Neural cell (in vitro differentiated cells): ENCODE data around the gene ANKRD13B. TPM values are rescaled to one million over a fixed set of nuclear protein-coding genes. Genes with fewer than 3 reads are reported as not detected.

Experiments used
- H2AFZ ChIP-seq: fragments of 200-600, 300-800 bp; sonication (generic), shearing (Covaris generic); 2 replicates; pipeline ENCODE4 v1.6.0; 2014; ENCODE audit warnings: low read depth, mild to moderate bottlenecking, antibody characterized with exemption, low read length, moderate library complexity
- H3F3A ChIP-seq: fragments of 200-600 bp; shearing (Covaris generic); 2 replicates; pipeline ENCODE4 v1.6.1; 2016; ENCODE audit warnings: mild to moderate bottlenecking, moderate library complexity, mixed read lengths, antibody characterized with exemption, low read length; ENCODE audit not compliant: insufficient read depth, poor library complexity, severe bottlenecking
- H3K27ac ChIP-seq: fragments of 200-600, 300-800 bp; sonication (generic), shearing (Covaris generic); 2 replicates; pipeline ENCODE4 v1.5.1; 2014; ENCODE audit warnings: mild to moderate bottlenecking, low read length, moderate library complexity
- H3K27me3 ChIP-seq: fragments of 300-800, 200-600 bp; sonication (generic), shearing (Covaris generic); 2 replicates; pipeline ENCODE4 v1.6.0; 2014; ENCODE audit warnings: mild to moderate bottlenecking, low read depth, low read length, moderate library complexity; ENCODE audit not compliant: insufficient read depth
- H3K36me3 ChIP-seq: fragments of 300-800, 200-600 bp; sonication (generic), shearing (Covaris generic); 2 replicates; pipeline ENCODE4 v1.5.1; 2014; ENCODE audit warnings: mild to moderate bottlenecking, antibody characterized with exemption, low read length, moderate library complexity; ENCODE audit not compliant: insufficient read depth
- H3K4me2 ChIP-seq: fragments of 300-800, 200-600 bp; sonication (generic), shearing (Covaris generic); 2 replicates; pipeline ENCODE4 v1.6.0; 2014; ENCODE audit warnings: mild to moderate bottlenecking, low read length
- H3K4me3 ChIP-seq: fragments of 300-800, 200-600 bp; sonication (generic), shearing (Covaris generic); 2 replicates; pipeline ENCODE4 v1.5.1; 2014; ENCODE audit warnings: mild to moderate bottlenecking, low read length, moderate library complexity
- H3K79me2 ChIP-seq: fragments of 200-600 bp; shearing (Covaris generic); replicated peaks from 2 replicates; pipeline ENCODE4 v1.6.0; 2014; ENCODE audit warnings: mild to moderate bottlenecking, low read length, moderate library complexity; ENCODE audit not compliant: insufficient read depth
- H3K9ac ChIP-seq: fragments of 300-800, 200-600 bp; sonication (generic), shearing (Covaris generic); 2 replicates; pipeline ENCODE4 v1.6.1; 2016; ENCODE audit warnings: mild to moderate bottlenecking, low read length, mixed read lengths
- H3K9me2 ChIP-seq: fragments of 200-600 bp; shearing (Covaris generic); 2 replicates; pipeline ENCODE4 v1.6.1; 2016; ENCODE audit warnings: mild to moderate bottlenecking, low read length, mixed read lengths; ENCODE audit not compliant: insufficient read depth
- H3K9me3 ChIP-seq: fragments of 200-600, 300-800 bp; sonication (generic), shearing (Covaris generic); 2 replicates; pipeline ENCODE4 v1.6.1; 2016; ENCODE audit warnings: mild to moderate bottlenecking, mixed run types, low read length, moderate library complexity, mixed read lengths
- H4K20me1 ChIP-seq: fragments of 200-600 bp; shearing (Covaris generic); 2 replicates; pipeline ENCODE4 v1.6.1; 2016; ENCODE audit warnings: mild to moderate bottlenecking, mixed run types; ENCODE audit not compliant: insufficient read depth
- CTCF ChIP-seq: fragments of 450-650 bp; IDR thresholded peaks from 2 replicates; pipeline ENCODE4 v1.5.1; 2014; ENCODE audit warnings: antibody characterized with exemption, mild to moderate bottlenecking, moderate library complexity; ENCODE audit not compliant: poor library complexity, severe bottlenecking
- EP300 ChIP-seq: fragments of 450-650 bp; conservative IDR thresholded peaks from 2 replicates; pipeline ENCODE4 v1.6.1; 2014; ENCODE audit warnings: antibody characterized with exemption, mild to moderate bottlenecking, moderate library complexity; ENCODE audit not compliant: poor library complexity, severe bottlenecking
- EZH2 ChIP-seq: fragments of 200-600, 300-800 bp; shearing (Covaris generic), sonication (generic); IDR thresholded peaks from 2 replicates; pipeline ENCODE4 v1.6.1; 2014; ENCODE audit warnings: antibody characterized with exemption, low read length, borderline replicate concordance, mild to moderate bottlenecking; ENCODE audit not compliant: insufficient read depth, poor library complexity, severe bottlenecking
- MXI1 ChIP-seq: fragments of 450-650 bp; conservative IDR thresholded peaks from 2 replicates; pipeline ENCODE4 v1.6.1; 2014; ENCODE audit warnings: antibody characterized with exemption, mild to moderate bottlenecking; ENCODE audit not compliant: poor library complexity, severe bottlenecking
- POLR2AphosphoS5 ChIP-seq: IDR thresholded peaks from 2 replicates; pipeline ENCODE4 v1.6.1; 2012
- RAD21 ChIP-seq: fragments of 450-650 bp; conservative IDR thresholded peaks from 2 replicates; pipeline ENCODE4 v1.6.1; 2014; ENCODE audit warnings: antibody characterized with exemption, mild to moderate bottlenecking, moderate library complexity
- REST ChIP-seq: IDR thresholded peaks from 2 replicates; pipeline ENCODE4 v1.6.1; 2012; ENCODE audit warnings: borderline replicate concordance
- SMC3 ChIP-seq: fragments of 450-650 bp; conservative IDR thresholded peaks from 2 replicates; pipeline ENCODE4 v1.6.1; 2014; ENCODE audit warnings: antibody characterized with exemption, mild to moderate bottlenecking, moderate library complexity; ENCODE audit not compliant: poor library complexity
- TAF1 ChIP-seq: IDR thresholded peaks from 2 replicates; pipeline ENCODE4 v1.6.1; 2012; ENCODE audit warnings: low read depth
- polyA plus RNA-seq: library from polyadenylated mRNA; depleted of rRNA; stranded (reverse); fragments of >200 nt; gene quantifications from 2 replicates; pipeline ENCODE4 v1.2.3, GENCODE V29; 2014

The ANKRD13B gene
- polyA plus RNA-seq, 1 donor from 2014 or later, result 35.0 TPM

GRCh38 chr17:29603109-29603674, 10.3 kb downstream of the ANKRD13B start:
- Histone ChIP-seq H3K4me3 (no peak overlapping the region), H2AFZ (no peak overlapping the region), H3K36me3 (no peaks in the 10 kb centered on the region), H3K27me3 (no peaks in the 10 kb centered on the region), H3K9me3 (no peaks in the 10 kb centered on the region), H3K27ac (no peak overlapping the region), H3K4me2 (no peak overlapping the region), H3K9me2 (no peaks in the 10 kb centered on the region), H3K9ac (no peak overlapping the region), H3F3A (no peaks in the 10 kb centered on the region), H4K20me1 (no peaks in the 10 kb centered on the region), H3K79me2 (peaks cover 17% of the 10 kb centered on the region)
- no peak for TF ChIP-seq SMC3
- TF ChIP-seq CTCF, result no peak
- no peak for TF ChIP-seq EZH2
- TF ChIP-seq TAF1, result no peak
- no peak for TF ChIP-seq POLR2AphosphoS5
- no peak for TF ChIP-seq REST
- TF ChIP-seq EP300, result no peak
- no peak for TF ChIP-seq MXI1
- no peak for TF ChIP-seq RAD21

GRCh38 chr17:29607557-29608195, 14.7 kb downstream of the ANKRD13B start:
- no peak overlapping the region for H3K4me2 ChIP-seq
- H4K20me1 ChIP-seq, result no peaks in the 10 kb centered on the region
- no peaks in the 10 kb centered on the region for H3K9me2 ChIP-seq
- no peak for TF ChIP-seq RAD21
- TF ChIP-seq TAF1, result no peak
- no peak for TF ChIP-seq SMC3
- no peak for TF ChIP-seq POLR2AphosphoS5
- no peak for TF ChIP-seq MXI1
- TF ChIP-seq REST, result no peak
- TF ChIP-seq EZH2, result no peak
- no peak for TF ChIP-seq EP300
- H3K27ac ChIP-seq, result no peak overlapping the region
- no peak overlapping the region for H3K4me3 ChIP-seq
- H3K9me3 ChIP-seq, result no peaks in the 10 kb centered on the region
- H3K79me2 ChIP-seq, result peaks cover 8% of the 10 kb centered on the region
- H2AFZ ChIP-seq, result no peak overlapping the region
- H3F3A ChIP-seq, result no peaks in the 10 kb centered on the region
- no peaks in the 10 kb centered on the region for H3K27me3 ChIP-seq
- peaks cover 10% of the 10 kb centered on the region for H3K36me3 ChIP-seq
- no peak overlapping the region for H3K9ac ChIP-seq
